Right lobe of liver (tissue), 4 donors: ENCODE results near the gene CD4.

ENCODE experiments used
- POLR2A ChIP-seq: fragments of 450-650 bp; IDR thresholded peaks from one replicate; pipeline ENCODE4 v1.6.1; 2017; ENCODE audit warnings: antibody characterized with exemption, mild to moderate bottlenecking
- TF ChIP-seq, protein P1 (sequence below), 4 donors: fragments of 200-600 bp in 3 of 4; fragments of 450-650 bp in 1 of 4; IDR thresholded peaks; one replicate each; pipeline versions ENCODE4 v1.5.1 to v1.8.0; 2016 to 2022; ENCODE audit warnings: antibody characterized with exemption in 4 of 4, mild to moderate bottlenecking in 2 of 4
- donor health status: DM: no; HTN: no; CAD: no.
- donor health status: DM: no; HTN: no; CAD: no.
- donor health status: DM: no; HTN: yes; CAD: no.

DNA sequence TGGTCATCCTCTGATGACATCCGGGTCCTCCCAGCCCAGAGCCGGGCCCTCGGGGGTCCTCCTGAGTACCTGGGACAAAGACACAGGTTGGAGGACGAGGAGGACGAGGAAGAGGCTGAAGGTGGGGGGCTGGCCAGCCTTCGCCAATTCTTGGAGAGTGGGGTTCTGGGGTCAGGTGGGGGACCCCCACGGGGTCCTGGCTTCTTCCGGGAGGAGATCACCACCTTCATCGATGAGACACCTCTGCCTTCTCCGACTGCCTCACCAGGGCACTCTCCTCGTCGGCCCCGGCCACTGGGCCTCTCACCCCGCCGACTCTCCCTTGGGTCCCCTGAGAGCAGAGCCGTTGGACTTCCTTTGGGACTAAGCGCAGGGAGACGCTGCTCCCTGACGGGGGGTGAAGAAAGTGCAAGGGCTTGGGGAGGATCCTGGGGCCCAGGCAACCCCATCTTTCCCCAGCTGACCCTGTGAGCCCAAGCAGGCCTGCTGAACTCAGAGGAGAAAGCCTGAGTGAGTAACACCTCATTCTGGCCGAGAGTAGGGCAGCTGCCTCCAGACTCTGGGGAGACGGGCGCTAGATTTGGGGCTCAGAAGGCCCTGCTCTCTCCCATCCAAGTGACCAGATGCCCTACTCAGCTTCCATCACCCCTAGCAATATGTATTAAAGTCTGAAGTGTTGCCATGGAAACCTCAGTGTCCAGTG lies 37.6 kb downstream of the CD4 start:
- no peak for TF ChIP-seq POLR2A
- TF ChIP-seq, protein P1, sequence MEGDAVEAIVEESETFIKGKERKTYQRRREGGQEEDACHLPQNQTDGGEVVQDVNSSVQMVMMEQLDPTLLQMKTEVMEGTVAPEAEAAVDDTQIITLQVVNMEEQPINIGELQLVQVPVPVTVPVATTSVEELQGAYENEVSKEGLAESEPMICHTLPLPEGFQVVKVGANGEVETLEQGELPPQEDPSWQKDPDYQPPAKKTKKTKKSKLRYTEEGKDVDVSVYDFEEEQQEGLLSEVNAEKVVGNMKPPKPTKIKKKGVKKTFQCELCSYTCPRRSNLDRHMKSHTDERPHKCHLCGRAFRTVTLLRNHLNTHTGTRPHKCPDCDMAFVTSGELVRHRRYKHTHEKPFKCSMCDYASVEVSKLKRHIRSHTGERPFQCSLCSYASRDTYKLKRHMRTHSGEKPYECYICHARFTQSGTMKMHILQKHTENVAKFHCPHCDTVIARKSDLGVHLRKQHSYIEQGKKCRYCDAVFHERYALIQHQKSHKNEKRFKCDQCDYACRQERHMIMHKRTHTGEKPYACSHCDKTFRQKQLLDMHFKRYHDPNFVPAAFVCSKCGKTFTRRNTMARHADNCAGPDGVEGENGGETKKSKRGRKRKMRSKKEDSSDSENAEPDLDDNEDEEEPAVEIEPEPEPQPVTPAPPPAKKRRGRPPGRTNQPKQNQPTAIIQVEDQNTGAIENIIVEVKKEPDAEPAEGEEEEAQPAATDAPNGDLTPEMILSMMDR (IDR thresholded peaks at IDR 0.05): no peak
